AG09309 (cell line): ENCODE measurements around the gene PCDHGB4.
"Not testable (repeated sequence)": the region's sequence is repeated elsewhere in the genome, so short reads cannot be mapped to it uniquely, and the experiment has no call there.

Experiments
- DNase-seq: peaks from one replicate; pipeline ENCODE4 v3.0.0-alpha.2; 2010; ENCODE audit warnings: low read depth
- H3K4me3 ChIP-seq: 2 replicates; pipeline ENCODE4 v1.5.1; 2011; ENCODE audit warnings: mild to moderate bottlenecking, low read depth, low read length, moderate library complexity; ENCODE audit not compliant: control insufficient read depth
- TF ChIP-seq, protein P1 (sequence below): IDR thresholded peaks from 2 replicates; pipeline ENCODE4 v1.5.1; 2011; ENCODE audit warnings: mild to moderate bottlenecking, low read depth, low read length, inconsistent platforms; ENCODE audit not compliant: insufficient read depth, control insufficient read depth; ENCODE audit errors: missing control alignments

The PCDHGB4 gene

DNA sequence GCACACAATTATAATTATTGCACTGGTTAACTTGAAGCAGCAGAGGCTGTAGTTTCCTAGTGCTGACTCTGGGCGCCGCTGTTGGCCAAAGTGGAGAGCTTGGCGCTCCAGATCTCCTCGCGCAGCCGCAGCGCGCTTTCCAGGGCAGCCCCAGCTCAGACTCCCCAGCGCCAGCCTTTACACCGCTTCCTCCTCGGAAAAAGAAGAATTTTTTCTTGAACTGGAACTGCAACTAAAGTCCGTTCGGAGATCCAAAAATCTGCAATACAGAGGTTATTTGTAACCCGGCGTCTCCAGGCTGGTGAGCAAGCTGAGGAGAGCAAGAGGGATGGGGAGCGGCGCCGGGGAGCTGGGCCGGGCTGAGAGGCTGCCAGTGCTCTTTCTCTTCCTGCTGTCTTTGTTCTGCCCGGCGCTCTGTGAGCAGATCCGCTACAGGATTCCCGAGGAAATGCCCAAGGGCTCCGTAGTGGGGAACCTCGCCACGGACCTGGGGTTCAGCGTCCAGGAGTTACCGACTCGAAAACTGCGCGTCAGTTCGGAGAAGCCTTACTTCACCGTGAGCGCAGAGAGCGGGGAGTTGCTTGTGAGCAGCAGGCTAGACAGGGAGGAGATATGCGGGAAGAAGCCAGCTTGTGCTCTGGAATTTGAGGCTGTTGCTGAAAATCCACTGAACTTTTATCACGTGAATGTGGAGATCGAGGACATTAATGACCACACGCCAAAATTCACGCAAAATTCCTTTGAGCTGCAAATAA, at the start of gene PCDHGB4:
Gene PCDHGB4 (plus strand): TSS at position 142 of the 755 bp plus-strand sequence. CDS start 187 bp downstream, at position 329.
- H3K4me3 ChIP-seq, result peak within 1 kb of the TSS; percentile 29
- TF ChIP-seq, protein P1, sequence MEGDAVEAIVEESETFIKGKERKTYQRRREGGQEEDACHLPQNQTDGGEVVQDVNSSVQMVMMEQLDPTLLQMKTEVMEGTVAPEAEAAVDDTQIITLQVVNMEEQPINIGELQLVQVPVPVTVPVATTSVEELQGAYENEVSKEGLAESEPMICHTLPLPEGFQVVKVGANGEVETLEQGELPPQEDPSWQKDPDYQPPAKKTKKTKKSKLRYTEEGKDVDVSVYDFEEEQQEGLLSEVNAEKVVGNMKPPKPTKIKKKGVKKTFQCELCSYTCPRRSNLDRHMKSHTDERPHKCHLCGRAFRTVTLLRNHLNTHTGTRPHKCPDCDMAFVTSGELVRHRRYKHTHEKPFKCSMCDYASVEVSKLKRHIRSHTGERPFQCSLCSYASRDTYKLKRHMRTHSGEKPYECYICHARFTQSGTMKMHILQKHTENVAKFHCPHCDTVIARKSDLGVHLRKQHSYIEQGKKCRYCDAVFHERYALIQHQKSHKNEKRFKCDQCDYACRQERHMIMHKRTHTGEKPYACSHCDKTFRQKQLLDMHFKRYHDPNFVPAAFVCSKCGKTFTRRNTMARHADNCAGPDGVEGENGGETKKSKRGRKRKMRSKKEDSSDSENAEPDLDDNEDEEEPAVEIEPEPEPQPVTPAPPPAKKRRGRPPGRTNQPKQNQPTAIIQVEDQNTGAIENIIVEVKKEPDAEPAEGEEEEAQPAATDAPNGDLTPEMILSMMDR, result peak; percentile 60
- DNase-seq, result not testable (repeated sequence)

DNA sequence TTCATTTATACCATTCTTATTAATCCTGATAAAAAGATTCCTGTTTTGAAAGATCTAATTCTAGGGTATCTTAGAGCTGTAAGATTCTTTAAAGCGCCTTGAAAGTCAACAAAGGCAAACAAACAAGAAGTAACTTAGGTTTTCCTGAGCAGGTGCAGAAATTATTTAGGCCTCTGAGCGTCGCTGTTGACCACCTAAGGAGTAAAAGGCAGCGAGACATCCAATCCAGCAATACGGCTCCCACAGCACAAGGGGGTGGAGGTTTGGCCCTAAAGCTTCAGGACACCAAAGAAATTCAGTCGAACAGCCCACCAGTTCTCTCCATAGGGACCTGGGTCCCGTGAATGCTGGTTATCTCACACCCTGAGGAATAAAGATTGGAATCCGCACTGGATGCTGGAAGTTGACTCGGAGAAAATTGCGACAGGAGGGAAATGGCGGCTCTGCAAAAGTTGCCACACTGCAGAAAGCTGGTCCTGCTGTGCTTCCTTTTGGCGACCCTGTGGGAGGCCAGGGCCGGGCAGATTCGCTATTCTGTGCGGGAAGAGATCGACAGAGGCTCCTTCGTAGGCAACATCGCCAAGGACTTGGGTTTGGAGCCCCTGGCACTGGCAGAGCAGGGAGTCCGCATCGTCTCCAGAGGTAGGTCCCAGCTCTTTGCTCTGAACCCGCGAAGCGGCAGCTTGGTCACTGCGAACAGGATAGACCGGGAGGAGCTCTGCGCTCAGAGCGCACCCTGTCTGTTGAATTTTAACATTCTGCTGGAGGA, 48.8 kb upstream of the PCDHGB4 start, which contains the start of gene PCDHGA2:
Gene PCDHGA2 (plus strand): TSS at position 223 of the 769 bp plus-strand sequence.
- H3K4me3 ChIP-seq, result peak within 1 kb of the TSS; percentile 53
- TF ChIP-seq, protein P1, result peak; percentile 73
- DNase-seq, result no peak

DNA sequence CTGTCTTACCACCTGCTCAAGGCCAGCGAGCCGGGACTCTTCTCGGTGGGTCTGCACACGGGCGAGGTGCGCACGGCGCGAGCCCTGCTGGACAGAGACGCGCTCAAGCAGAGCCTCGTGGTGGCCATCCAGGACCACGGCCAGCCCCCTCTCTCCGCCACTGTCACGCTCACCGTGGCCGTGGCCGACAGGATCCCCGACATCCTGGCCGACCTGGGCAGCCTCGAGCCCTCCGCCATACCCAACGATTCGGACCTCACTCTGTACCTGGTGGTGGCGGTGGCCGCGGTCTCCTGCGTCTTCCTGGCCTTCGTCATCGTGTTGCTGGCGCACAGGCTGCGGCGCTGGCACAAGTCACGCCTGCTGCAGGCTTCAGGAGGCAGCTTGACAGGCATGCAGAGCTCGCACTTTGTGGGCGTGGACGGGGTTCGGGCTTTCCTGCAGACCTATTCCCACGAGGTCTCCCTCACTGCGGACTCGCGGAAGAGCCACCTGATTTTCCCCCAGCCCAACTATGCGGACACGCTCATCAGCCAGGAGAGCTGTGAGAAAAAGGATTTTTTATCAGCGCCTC, 46.6 kb upstream of the PCDHGB4 start:
- not testable (repeated sequence) for DNase-seq, H3K4me3 ChIP-seq

DNA sequence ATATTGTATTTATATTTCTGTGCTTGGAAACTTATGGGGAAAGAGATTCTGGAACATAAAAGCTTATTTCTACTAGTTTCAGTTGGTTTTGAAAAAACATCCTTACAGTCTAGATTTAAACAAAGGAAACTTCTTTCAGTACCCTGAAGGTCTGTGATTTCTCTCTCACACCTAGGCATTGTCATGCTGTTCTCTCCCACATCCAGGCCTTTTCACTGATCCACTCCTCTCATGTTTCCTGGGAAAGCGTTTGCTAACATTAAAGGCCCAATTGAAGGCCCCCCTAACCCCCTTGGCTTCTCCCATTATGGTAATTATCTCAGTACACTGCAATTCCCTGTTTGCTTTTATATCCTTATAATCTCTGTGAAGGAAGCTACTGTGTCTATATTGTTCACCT, 44.7 kb upstream of the PCDHGB4 start:
- no peak overlapping the region for H3K4me3 ChIP-seq

DNA sequence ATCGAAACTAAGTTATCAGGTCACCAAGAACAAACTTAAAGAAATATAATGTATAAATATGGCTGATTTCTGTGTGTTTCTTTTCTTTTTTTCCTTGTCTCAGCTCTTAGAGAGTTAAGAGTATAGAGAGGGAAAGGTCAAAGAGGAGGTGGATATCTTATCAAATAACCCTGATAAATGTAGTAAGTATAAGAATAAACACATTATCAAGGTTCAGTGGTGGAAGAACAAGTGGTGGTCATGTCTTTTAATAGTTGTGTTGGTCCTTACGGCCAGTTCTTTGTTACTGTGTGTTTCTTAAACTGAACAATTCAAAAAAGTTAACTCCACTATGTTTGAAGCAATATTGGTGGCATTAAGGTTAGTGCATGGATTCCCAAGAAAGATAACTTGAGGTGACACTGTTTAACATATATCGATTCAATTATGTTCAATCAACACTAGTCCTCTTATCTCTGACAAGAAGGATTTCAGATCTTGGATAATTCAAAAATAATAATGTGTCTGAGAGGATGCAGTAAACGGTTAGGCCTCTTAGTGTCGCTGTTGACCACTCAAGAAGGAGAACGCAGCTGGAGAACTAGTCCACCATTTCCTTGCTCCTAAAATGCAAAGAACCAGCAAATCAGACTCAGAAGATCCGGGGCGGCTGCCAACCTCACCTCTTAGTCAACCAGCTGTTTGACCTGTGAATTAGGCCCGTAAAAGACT, 44.1 kb upstream of the PCDHGB4 start, which contains the start of gene PCDHGA3:
Gene PCDHGA3 (plus strand): TSS at position 588 of the 711 bp plus-strand sequence. CDS start 205 bp downstream, outside the sequence.
- TF ChIP-seq, protein P1, result peak; percentile 61
- DNase-seq, result no peak

More for the DNA sequence above, 44.7 kb upstream of the PCDHGB4 start:
- TF ChIP-seq, protein P1, result no peak
- DNase-seq, result no peak

DNA sequence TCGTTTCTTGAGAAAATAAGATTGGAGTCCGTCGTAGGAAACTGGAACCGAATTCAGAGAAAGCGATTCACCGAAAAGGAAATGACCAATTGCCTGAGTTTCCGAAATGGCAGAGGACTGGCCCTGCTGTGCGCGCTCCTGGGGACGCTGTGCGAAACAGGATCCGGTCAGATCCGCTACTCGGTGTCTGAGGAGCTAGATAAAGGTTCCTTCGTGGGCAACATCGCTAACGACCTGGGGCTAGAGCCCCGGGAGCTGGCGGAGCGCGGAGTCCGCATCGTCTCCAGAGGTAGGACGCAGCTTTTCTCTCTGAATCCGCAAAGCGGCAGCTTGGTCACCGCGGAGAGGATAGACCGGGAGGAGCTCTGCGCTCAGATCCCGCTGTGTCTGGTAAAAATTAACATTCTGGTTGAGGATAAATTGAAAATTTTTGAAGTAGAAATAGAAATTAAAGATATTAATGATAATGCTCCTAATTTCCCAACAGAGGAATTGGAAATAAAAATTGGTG, 43.5 kb upstream of the PCDHGB4 start:
- DNase-seq, result no peak
- H3K4me3 ChIP-seq, result peak overlapping the region; percentile 38
- TF ChIP-seq, protein P1, result no peak

More for the DNA sequence above, 44.1 kb upstream of the PCDHGB4 start, which contains the start of gene PCDHGA3:
- peak within 1 kb of the TSS; percentile 38 for H3K4me3 ChIP-seq
